ENCODE measurements around the gene CCDC160.

CCDC160 gene

GRCh38 chrX:134247492-134247891 is 10.5 kb downstream of the CCDC160 start:
- no peak overlapping the region for H3K4me3 ChIP-seq (ENCODE audit: control insufficient read depth, low read depth, low read length)
- TF ChIP-seq, protein P1, sequence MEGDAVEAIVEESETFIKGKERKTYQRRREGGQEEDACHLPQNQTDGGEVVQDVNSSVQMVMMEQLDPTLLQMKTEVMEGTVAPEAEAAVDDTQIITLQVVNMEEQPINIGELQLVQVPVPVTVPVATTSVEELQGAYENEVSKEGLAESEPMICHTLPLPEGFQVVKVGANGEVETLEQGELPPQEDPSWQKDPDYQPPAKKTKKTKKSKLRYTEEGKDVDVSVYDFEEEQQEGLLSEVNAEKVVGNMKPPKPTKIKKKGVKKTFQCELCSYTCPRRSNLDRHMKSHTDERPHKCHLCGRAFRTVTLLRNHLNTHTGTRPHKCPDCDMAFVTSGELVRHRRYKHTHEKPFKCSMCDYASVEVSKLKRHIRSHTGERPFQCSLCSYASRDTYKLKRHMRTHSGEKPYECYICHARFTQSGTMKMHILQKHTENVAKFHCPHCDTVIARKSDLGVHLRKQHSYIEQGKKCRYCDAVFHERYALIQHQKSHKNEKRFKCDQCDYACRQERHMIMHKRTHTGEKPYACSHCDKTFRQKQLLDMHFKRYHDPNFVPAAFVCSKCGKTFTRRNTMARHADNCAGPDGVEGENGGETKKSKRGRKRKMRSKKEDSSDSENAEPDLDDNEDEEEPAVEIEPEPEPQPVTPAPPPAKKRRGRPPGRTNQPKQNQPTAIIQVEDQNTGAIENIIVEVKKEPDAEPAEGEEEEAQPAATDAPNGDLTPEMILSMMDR (conservative IDR thresholded peaks at IDR 0.05; ENCODE audit: control insufficient read depth, insufficient read depth, low read depth, low read length): no peak
- no peak for DNase-seq (ENCODE audit: low read depth)

GRCh38 chrX:134249241-134249640 is 12.3 kb downstream of the CCDC160 start:
- TF ChIP-seq, protein P1 (conservative IDR thresholded peaks at IDR 0.05; ENCODE audit: control insufficient read depth, insufficient read depth, low read depth, low read length): no peak
- H3K4me3 ChIP-seq (ENCODE audit: control insufficient read depth, low read depth, low read length): no peak overlapping the region
- DNase-seq (ENCODE audit: low read depth): no peak

DNA sequence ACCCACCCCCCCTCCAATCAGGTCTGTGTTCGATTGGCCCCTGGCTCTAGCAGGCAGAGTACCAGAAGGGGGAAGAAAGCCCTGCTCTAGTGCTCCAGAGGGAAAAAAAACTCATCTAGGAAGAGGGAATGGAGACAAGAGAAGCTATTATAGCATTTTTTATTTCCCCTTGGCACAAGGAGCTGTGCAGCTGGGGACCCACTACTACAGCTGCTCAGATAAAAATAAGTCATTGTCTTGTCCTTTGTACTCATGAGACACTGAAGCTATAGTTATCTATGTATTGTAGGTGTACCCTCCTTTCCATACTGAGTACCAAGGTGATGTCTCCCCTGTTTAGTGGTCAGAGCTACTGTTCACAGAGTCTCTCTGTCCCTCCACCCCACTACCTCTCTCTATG is 14.3 kb downstream of the CCDC160 start:
- DNase-seq (ENCODE audit: low read depth): no peak
- TF ChIP-seq, protein P1 (conservative IDR thresholded peaks at IDR 0.05; ENCODE audit: control insufficient read depth, insufficient read depth, low read depth, low read length): no peak
- no peak overlapping the region for H3K4me3 ChIP-seq (ENCODE audit: control insufficient read depth, low read depth, low read length)

GRCh38 chrX:134254511-134254910 is 17.5 kb downstream of the CCDC160 start:
- no peak for DNase-seq (ENCODE audit: low read depth)
- H3K4me3 ChIP-seq (ENCODE audit: control insufficient read depth, low read depth, low read length): no peak overlapping the region
- TF ChIP-seq, protein P1 (conservative IDR thresholded peaks at IDR 0.05; ENCODE audit: control insufficient read depth, insufficient read depth, low read depth, low read length): no peak

GRCh38 chrX:134255555-134255954 is 18.6 kb downstream of the CCDC160 start:
- TF ChIP-seq, protein P1 (conservative IDR thresholded peaks at IDR 0.05; ENCODE audit: control insufficient read depth, insufficient read depth, low read depth, low read length): no peak
- DNase-seq (ENCODE audit: low read depth): no peak
- H3K4me3 ChIP-seq (ENCODE audit: control insufficient read depth, low read depth, low read length): no peak overlapping the region

- no peak overlapping the region for H3K4me3 ChIP-seq (ENCODE audit: control insufficient read depth, low read depth, low read length)
- no peak for DNase-seq (ENCODE audit: low read depth)
Observed at GRCh38 chrX:134256684-134257083, 19.7 kb downstream of the CCDC160 start.

More at GRCh38 chrX:134256684-134257083, 19.7 kb downstream of the CCDC160 start:
- TF ChIP-seq, protein P1 (conservative IDR thresholded peaks at IDR 0.05; ENCODE audit: control insufficient read depth, insufficient read depth, low read depth, low read length): no peak
